Neural progenitor cell (in vitro differentiated cells): ENCODE results near the gene PPP1R16B.

Experiments used
- EZH2 ChIP-seq: fragments of 200-600 bp; sonication (generic); IDR thresholded peaks from 2 replicates; pipeline ENCODE4 v1.6.1; 2017; ENCODE audit warnings: antibody characterized with exemption, mild to moderate bottlenecking, moderate library complexity
- EZH2phosphoT487 ChIP-seq: fragments of 200-600 bp; sonication (generic); IDR thresholded peaks from 2 replicates; pipeline ENCODE4 v1.6.1; 2017; ENCODE audit warnings: antibody characterized with exemption
- TF ChIP-seq, protein P1 (sequence below): fragments of 200-600 bp; sonication (generic); IDR thresholded peaks from 2 replicates; pipeline ENCODE4 v1.5.1; 2017; ENCODE audit warnings: antibody characterized with exemption, mild to moderate bottlenecking

- TF ChIP-seq, protein P1, sequence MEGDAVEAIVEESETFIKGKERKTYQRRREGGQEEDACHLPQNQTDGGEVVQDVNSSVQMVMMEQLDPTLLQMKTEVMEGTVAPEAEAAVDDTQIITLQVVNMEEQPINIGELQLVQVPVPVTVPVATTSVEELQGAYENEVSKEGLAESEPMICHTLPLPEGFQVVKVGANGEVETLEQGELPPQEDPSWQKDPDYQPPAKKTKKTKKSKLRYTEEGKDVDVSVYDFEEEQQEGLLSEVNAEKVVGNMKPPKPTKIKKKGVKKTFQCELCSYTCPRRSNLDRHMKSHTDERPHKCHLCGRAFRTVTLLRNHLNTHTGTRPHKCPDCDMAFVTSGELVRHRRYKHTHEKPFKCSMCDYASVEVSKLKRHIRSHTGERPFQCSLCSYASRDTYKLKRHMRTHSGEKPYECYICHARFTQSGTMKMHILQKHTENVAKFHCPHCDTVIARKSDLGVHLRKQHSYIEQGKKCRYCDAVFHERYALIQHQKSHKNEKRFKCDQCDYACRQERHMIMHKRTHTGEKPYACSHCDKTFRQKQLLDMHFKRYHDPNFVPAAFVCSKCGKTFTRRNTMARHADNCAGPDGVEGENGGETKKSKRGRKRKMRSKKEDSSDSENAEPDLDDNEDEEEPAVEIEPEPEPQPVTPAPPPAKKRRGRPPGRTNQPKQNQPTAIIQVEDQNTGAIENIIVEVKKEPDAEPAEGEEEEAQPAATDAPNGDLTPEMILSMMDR, result no peak
- no peak for TF ChIP-seq EZH2
- no peak for TF ChIP-seq EZH2phosphoT487
These were observed 79.9 kb downstream of the PPP1R16B start for GRCh38 chr20:38885357-38885756.
